ENCODE data around the gene SPINT2. TPM values are rescaled to one million over a fixed set of nuclear protein-coding genes. Genes with fewer than 3 reads are reported as not detected.
"Not testable (repeated sequence)": the region's sequence is repeated elsewhere in the genome, so short reads cannot be mapped to it uniquely, and the experiment has no call there.

Gene SPINT2
- polyA plus RNA-seq, 5 donors = 188 to 276 (median 227) TPM

- peak; percentile 93 for DNase-seq
Observed at GRCh38 chr19:38315657-38316476, 51.5 kb downstream of the SPINT2 start, which contains the start of gene YIF1B. TSS of gene YIF1B (minus strand) at chr19:38315947. CDS start at chr19:38315917, 30 bp downstream.

GRCh38 chr19:38316477-38317067 is 52.2 kb downstream of the SPINT2 start:
- DNase-seq = no peak

GRCh38 chr19:38317104-38317612 is 52.8 kb downstream of the SPINT2 start:
- DNase-seq = no peak

GRCh38 chr19:38318660-38319059 is 54.3 kb downstream of the SPINT2 start:
- DNase-seq = peak; percentile 62 to 71

GRCh38 chr19:38319421-38320258 is 55.3 kb downstream of the SPINT2 start, which contains the start of gene KCNK6:
TSS of gene KCNK6 (plus strand) at chr19:38319845. CDS start at chr19:38319951, 106 bp downstream.
- DNase-seq = no peak

GRCh38 chr19:38320969-38321339 is 56.6 kb downstream of the SPINT2 start:
- DNase-seq = no peak

- peak in 1 of 2 donors; percentile 64 for DNase-seq
Observed at GRCh38 chr19:38321646-38322196, 57.3 kb downstream of the SPINT2 start.

- no peak for DNase-seq
Observed at GRCh38 chr19:38323291-38323690, 58.9 kb downstream of the SPINT2 start.

GRCh38 chr19:38324431-38324830 is 60.1 kb downstream of the SPINT2 start:
- no peak for DNase-seq

- no peak for DNase-seq
Observed at GRCh38 chr19:38326591-38326990, 62.2 kb downstream of the SPINT2 start.

GRCh38 chr19:38329651-38330050 is 65.3 kb downstream of the SPINT2 start:
- no peak for DNase-seq

- DNase-seq = no peak
Observed at GRCh38 chr19:38331728-38332127, 67.4 kb downstream of the SPINT2 start.

- no peak for DNase-seq
Observed at GRCh38 chr19:38333245-38333644, 68.9 kb downstream of the SPINT2 start.

GRCh38 chr19:38335949-38336637 is 71.7 kb downstream of the SPINT2 start:
- DNase-seq = peak; percentile 91 to 92

GRCh38 chr19:38336638-38337359 is 72.4 kb downstream of the SPINT2 start:
- peak; percentile 85 to 88 for DNase-seq

- DNase-seq = no peak
Observed at GRCh38 chr19:38337360-38337653, 72.9 kb downstream of the SPINT2 start.

- not testable (repeated sequence) for DNase-seq
Observed at GRCh38 chr19:38339011-38339410, 74.6 kb downstream of the SPINT2 start.

GRCh38 chr19:38340927-38341326 is 76.6 kb downstream of the SPINT2 start:
- no peak for DNase-seq
